ENCODE results near the gene SSTR4.

DNA sequence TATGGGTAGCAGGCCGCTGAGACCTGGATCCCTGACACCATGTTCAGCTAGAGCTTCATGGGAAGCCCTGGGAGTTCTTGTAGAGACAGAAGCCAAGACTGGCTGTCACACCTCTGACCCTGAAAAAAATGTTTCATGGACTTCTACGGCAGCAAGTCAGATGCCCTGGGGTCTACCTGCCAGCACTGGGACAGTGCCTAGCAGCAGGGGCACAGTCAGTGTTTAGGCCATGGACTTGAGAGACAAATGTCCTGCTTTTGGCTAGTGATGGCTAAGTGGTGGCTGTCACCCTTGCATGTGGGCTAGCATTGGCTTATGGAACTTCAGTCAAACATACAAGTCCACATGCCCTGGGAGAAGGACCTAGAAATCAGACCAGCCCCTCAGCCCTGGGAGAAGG lies 41.3 kb upstream of the SSTR4 start:
- TF ChIP-seq, protein P1, sequence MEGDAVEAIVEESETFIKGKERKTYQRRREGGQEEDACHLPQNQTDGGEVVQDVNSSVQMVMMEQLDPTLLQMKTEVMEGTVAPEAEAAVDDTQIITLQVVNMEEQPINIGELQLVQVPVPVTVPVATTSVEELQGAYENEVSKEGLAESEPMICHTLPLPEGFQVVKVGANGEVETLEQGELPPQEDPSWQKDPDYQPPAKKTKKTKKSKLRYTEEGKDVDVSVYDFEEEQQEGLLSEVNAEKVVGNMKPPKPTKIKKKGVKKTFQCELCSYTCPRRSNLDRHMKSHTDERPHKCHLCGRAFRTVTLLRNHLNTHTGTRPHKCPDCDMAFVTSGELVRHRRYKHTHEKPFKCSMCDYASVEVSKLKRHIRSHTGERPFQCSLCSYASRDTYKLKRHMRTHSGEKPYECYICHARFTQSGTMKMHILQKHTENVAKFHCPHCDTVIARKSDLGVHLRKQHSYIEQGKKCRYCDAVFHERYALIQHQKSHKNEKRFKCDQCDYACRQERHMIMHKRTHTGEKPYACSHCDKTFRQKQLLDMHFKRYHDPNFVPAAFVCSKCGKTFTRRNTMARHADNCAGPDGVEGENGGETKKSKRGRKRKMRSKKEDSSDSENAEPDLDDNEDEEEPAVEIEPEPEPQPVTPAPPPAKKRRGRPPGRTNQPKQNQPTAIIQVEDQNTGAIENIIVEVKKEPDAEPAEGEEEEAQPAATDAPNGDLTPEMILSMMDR (conservative IDR thresholded peaks at IDR 0.05 in 1 of 2, IDR thresholded peaks at IDR 0.05 in 1 of 2; ENCODE audit: low read depth in 1 of 2, low read length in 2 of 2) = no peak
- no peak for TF ChIP-seq EZH2 (IDR thresholded peaks at IDR 0.05; ENCODE audit: low read length, missing control alignments)
